HCT116 (cell line): ENCODE data around the gene ABHD14A.

Experiments used
- CBX3 ChIP-seq: IDR thresholded peaks from 2 replicates; pipeline ENCODE4 v1.6.1; 2012; ENCODE audit warnings: low read depth
- CEBPB ChIP-seq: IDR thresholded peaks from 2 replicates; pipeline ENCODE4 v1.6.1; 2012; ENCODE audit warnings: low read depth
- EZH2 ChIP-seq: fragments of 200-600 bp; sonication (generic); IDR thresholded peaks from 2 replicates; pipeline ENCODE4 v1.6.1; 2017; ENCODE audit warnings: antibody characterized with exemption, mixed run types
- EZH2phosphoT487 ChIP-seq: fragments of 200-600 bp; IDR thresholded peaks from 2 replicates; pipeline ENCODE4 v1.6.1; 2018; ENCODE audit warnings: antibody characterized with exemption, borderline replicate concordance
- JUND ChIP-seq: IDR thresholded peaks from 2 replicates; pipeline ENCODE4 v1.6.1; 2012
- MAX ChIP-seq: IDR thresholded peaks from 2 replicates; pipeline ENCODE4 v1.6.1; 2012
- POLR2A ChIP-seq: IDR thresholded peaks from 2 replicates; pipeline ENCODE4 v1.7.0; 2011; ENCODE audit warnings: borderline replicate concordance; ENCODE audit not compliant: insufficient read depth, insufficient read length; ENCODE audit errors: extremely low read depth
- POLR2AphosphoS5 ChIP-seq: IDR thresholded peaks from 2 replicates; pipeline ENCODE4 v1.6.1; 2011; ENCODE audit warnings: mild to moderate bottlenecking, low read depth, low read length, moderate library complexity
- RAD21 ChIP-seq: IDR thresholded peaks from 2 replicates; pipeline ENCODE4 v1.6.1; 2012; ENCODE audit warnings: low read depth, mild to moderate bottlenecking
- REST ChIP-seq: IDR thresholded peaks from 2 replicates; pipeline ENCODE4 v1.6.1; 2012; ENCODE audit warnings: low read depth
- YY1 ChIP-seq: IDR thresholded peaks from 2 replicates; pipeline ENCODE4 v1.6.1; 2011; ENCODE audit warnings: low read length, low read depth, moderate library complexity, mild to moderate bottlenecking; ENCODE audit not compliant: insufficient replicate concordance; ENCODE audit errors: extremely low read depth
- ZBTB33 ChIP-seq: IDR thresholded peaks from 2 replicates; pipeline ENCODE4 v1.6.1; 2011; ENCODE audit warnings: mild to moderate bottlenecking, low read length, moderate library complexity; ENCODE audit not compliant: insufficient replicate concordance; ENCODE audit errors: extremely low read depth
- TF ChIP-seq, protein P1 (sequence below), 3 experiments: fragments of 200-600 bp in 1 of 3; sonication (generic) in 1 of 3; IDR thresholded peaks in 2 of 3; conservative IDR thresholded peaks in 1 of 3; 2 replicates each; pipeline ENCODE4 v1.5.1; 2012 to 2017; ENCODE audit warnings: low read depth in 2 of 3, low read length in 2 of 3, antibody characterized with exemption in 1 of 3, borderline replicate concordance in 1 of 3, control low read depth in 1 of 3, mild to moderate bottlenecking in 1 of 3, mixed read lengths in 1 of 3, mixed run types in 1 of 3, moderate library complexity in 1 of 3; ENCODE audit not compliant: insufficient read depth in 1 of 3
- TF ChIP-seq, protein P2 (sequence below): IDR thresholded peaks from 2 replicates; pipeline ENCODE4 v1.6.1; 2012

GRCh38 chr3:51962854-51963530 is 11.9 kb upstream of the ABHD14A start:
- TF ChIP-seq EZH2 (no peak), EZH2phosphoT487 (no peak), ZBTB33 (no peak), YY1 (no peak), RAD21 (no peak), POLR2A (no peak), JUND (no peak), CBX3 (no peak), MAX (no peak), POLR2AphosphoS5 (no peak), CEBPB (no peak), REST (no peak)
- TF ChIP-seq, protein P1, sequence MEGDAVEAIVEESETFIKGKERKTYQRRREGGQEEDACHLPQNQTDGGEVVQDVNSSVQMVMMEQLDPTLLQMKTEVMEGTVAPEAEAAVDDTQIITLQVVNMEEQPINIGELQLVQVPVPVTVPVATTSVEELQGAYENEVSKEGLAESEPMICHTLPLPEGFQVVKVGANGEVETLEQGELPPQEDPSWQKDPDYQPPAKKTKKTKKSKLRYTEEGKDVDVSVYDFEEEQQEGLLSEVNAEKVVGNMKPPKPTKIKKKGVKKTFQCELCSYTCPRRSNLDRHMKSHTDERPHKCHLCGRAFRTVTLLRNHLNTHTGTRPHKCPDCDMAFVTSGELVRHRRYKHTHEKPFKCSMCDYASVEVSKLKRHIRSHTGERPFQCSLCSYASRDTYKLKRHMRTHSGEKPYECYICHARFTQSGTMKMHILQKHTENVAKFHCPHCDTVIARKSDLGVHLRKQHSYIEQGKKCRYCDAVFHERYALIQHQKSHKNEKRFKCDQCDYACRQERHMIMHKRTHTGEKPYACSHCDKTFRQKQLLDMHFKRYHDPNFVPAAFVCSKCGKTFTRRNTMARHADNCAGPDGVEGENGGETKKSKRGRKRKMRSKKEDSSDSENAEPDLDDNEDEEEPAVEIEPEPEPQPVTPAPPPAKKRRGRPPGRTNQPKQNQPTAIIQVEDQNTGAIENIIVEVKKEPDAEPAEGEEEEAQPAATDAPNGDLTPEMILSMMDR (IDR thresholded peaks at IDR 0.05 in 2 of 3, conservative IDR thresholded peaks at IDR 0.05 in 1 of 3; ENCODE audit: borderline replicate concordance in 1 of 3, insufficient read depth in 1 of 3, low read depth in 2 of 3, low read length in 2 of 3): no peak
- TF ChIP-seq, protein P2, sequence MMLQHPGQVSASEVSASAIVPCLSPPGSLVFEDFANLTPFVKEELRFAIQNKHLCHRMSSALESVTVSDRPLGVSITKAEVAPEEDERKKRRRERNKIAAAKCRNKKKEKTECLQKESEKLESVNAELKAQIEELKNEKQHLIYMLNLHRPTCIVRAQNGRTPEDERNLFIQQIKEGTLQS: no peak
